ENCODE measurements around the gene UBL4A.
A peak's percentile ranks its signal among the peaks of the same experiment; 100 is the strongest.

The UBL4A gene

GRCh38 chrX:154466036-154466435 is 20.4 kb downstream of the UBL4A start:
- H3K9me3 Mint-ChIP-seq = no peaks in the 10 kb centered on the region
- H3K27ac Mint-ChIP-seq = no peak overlapping the region
- no peak overlapping the region for H3K4me3 Mint-ChIP-seq
- peaks cover 59% of the 10 kb centered on the region for H3K36me3 Mint-ChIP-seq (ENCODE audit: low read depth)
- peaks cover under 1% of the 10 kb centered on the region for H3K4me1 Mint-ChIP-seq (ENCODE audit: low read depth)
- no peaks in the 10 kb centered on the region for H3K27me3 Mint-ChIP-seq
- no peak for DNase-seq

- Mint-ChIP-seq H3K4me1 (ENCODE audit: low read depth) (peaks cover 1% of the 10 kb centered on the region), H3K36me3 (ENCODE audit: low read depth) (peaks cover 58% of the 10 kb centered on the region), H3K9me3 (no peaks in the 10 kb centered on the region), H3K4me3 (no peak overlapping the region), H3K27me3 (no peaks in the 10 kb centered on the region), H3K27ac (no peak overlapping the region)
- no peak for DNase-seq
Observed at GRCh38 chrX:154465601-154466000, 20.8 kb downstream of the UBL4A start.

- no peak overlapping the region for H3K4me3 Mint-ChIP-seq
- no peaks in the 10 kb centered on the region for H3K27me3 Mint-ChIP-seq
Observed at GRCh38 chrX:154464806-154465365, 21.5 kb downstream of the UBL4A start.

GRCh38 chrX:154463611-154464220 is 22.7 kb downstream of the UBL4A start:
- no peak for DNase-seq
- Mint-ChIP-seq H3K4me1 (ENCODE audit: low read depth) (peaks cover 12% of the 10 kb centered on the region), H3K27ac (no peak overlapping the region), H3K9me3 (no peaks in the 10 kb centered on the region), H3K27me3 (no peaks in the 10 kb centered on the region), H3K36me3 (ENCODE audit: low read depth) (peaks cover 47% of the 10 kb centered on the region), H3K4me3 (no peak overlapping the region)

More at GRCh38 chrX:154464806-154465365, 21.5 kb downstream of the UBL4A start:
- Mint-ChIP-seq H3K4me1 (ENCODE audit: low read depth) (peaks cover 5% of the 10 kb centered on the region), H3K36me3 (ENCODE audit: low read depth) (peaks cover 55% of the 10 kb centered on the region), H3K9me3 (no peaks in the 10 kb centered on the region), H3K27ac (no peak overlapping the region)
- DNase-seq = no peak

- Mint-ChIP-seq H3K9me3 (no peaks in the 10 kb centered on the region), H3K4me1 (ENCODE audit: low read depth) (peaks cover 13% of the 10 kb centered on the region), H3K36me3 (ENCODE audit: low read depth) (peaks cover 42% of the 10 kb centered on the region), H3K27ac (no peak overlapping the region), H3K4me3 (no peak overlapping the region), H3K27me3 (no peaks in the 10 kb centered on the region)
- DNase-seq = no peak
Observed at GRCh38 chrX:154462396-154462795, 24.0 kb downstream of the UBL4A start.

GRCh38 chrX:154460326-154460725 is 26.1 kb downstream of the UBL4A start:
- peaks cover 29% of the 10 kb centered on the region for H3K36me3 Mint-ChIP-seq (ENCODE audit: low read depth)
- peak overlapping the region; percentile 29 for H3K27ac Mint-ChIP-seq
- peak overlapping the region; percentile 82 for H3K4me3 Mint-ChIP-seq
- no peak for DNase-seq
- H3K4me1 Mint-ChIP-seq (ENCODE audit: low read depth) = peaks cover 16% of the 10 kb centered on the region
- H3K27me3 Mint-ChIP-seq = no peaks in the 10 kb centered on the region
- no peaks in the 10 kb centered on the region for H3K9me3 Mint-ChIP-seq

GRCh38 chrX:154459832-154460231 is 26.6 kb downstream of the UBL4A start:
- peaks cover 16% of the 10 kb centered on the region for H3K4me1 Mint-ChIP-seq (ENCODE audit: low read depth)
- peak overlapping the region; percentile 29 for H3K27ac Mint-ChIP-seq
- H3K4me3 Mint-ChIP-seq = peak overlapping the region; percentile 82
- no peak for DNase-seq
- no peaks in the 10 kb centered on the region for H3K9me3 Mint-ChIP-seq
- no peaks in the 10 kb centered on the region for H3K27me3 Mint-ChIP-seq
- peaks cover 25% of the 10 kb centered on the region for H3K36me3 Mint-ChIP-seq (ENCODE audit: low read depth)

GRCh38 chrX:154458954-154459778 is 27.2 kb downstream of the UBL4A start:
- Mint-ChIP-seq H3K27ac (peak overlapping the region; percentile 57), H3K9me3 (no peaks in the 10 kb centered on the region), H3K4me3 (peak overlapping the region; percentile 82), H3K4me1 (ENCODE audit: low read depth) (peaks cover 16% of the 10 kb centered on the region), H3K36me3 (ENCODE audit: low read depth) (peaks cover 24% of the 10 kb centered on the region), H3K27me3 (no peaks in the 10 kb centered on the region)
- no peak for DNase-seq

- H3K4me1 Mint-ChIP-seq (ENCODE audit: low read depth) = peaks cover 16% of the 10 kb centered on the region
- peak within 1 kb of the TSS; percentile 85 for H3K4me3 Mint-ChIP-seq
- peaks cover under 1% of the 10 kb centered on the region for H3K27me3 Mint-ChIP-seq
- no peaks in the 10 kb centered on the region for H3K9me3 Mint-ChIP-seq
- peak within 1 kb of the TSS; percentile 92 for H3K27ac Mint-ChIP-seq
- peaks cover 25% of the 10 kb centered on the region for H3K36me3 Mint-ChIP-seq (ENCODE audit: low read depth)
- peak; percentile 77 for DNase-seq
Observed at GRCh38 chrX:154458116-154458953, 28.1 kb downstream of the UBL4A start, which contains the start of gene PLXNA3. Gene PLXNA3, plus strand, starts transcription at chrX:154458281. Its CDS starts 1,903 bp downstream, at chrX:154460184.

GRCh38 chrX:154457491-154458115 is 28.8 kb downstream of the UBL4A start:
- H3K4me3 Mint-ChIP-seq = peak overlapping the region; percentile 85
- H3K36me3 Mint-ChIP-seq (ENCODE audit: low read depth) = peaks cover 27% of the 10 kb centered on the region
- H3K27me3 Mint-ChIP-seq = peaks cover 8% of the 10 kb centered on the region
- H3K27ac Mint-ChIP-seq = peak overlapping the region; percentile 92
- H3K9me3 Mint-ChIP-seq = no peaks in the 10 kb centered on the region
- DNase-seq = no peak
- H3K4me1 Mint-ChIP-seq (ENCODE audit: low read depth) = peaks cover 16% of the 10 kb centered on the region

GRCh38 chrX:154452823-154453222 is 33.6 kb downstream of the UBL4A start:
- H3K27me3 Mint-ChIP-seq = peaks cover 12% of the 10 kb centered on the region
- H3K27ac Mint-ChIP-seq = no peak overlapping the region
- H3K4me1 Mint-ChIP-seq (ENCODE audit: low read depth) = peaks cover 5% of the 10 kb centered on the region
- DNase-seq = no peak
- H3K36me3 Mint-ChIP-seq (ENCODE audit: low read depth) = peaks cover 38% of the 10 kb centered on the region
- H3K9me3 Mint-ChIP-seq = no peaks in the 10 kb centered on the region
- no peak overlapping the region for H3K4me3 Mint-ChIP-seq

GRCh38 chrX:154450312-154450711 is 36.1 kb downstream of the UBL4A start:
- no peak overlapping the region for H3K27ac Mint-ChIP-seq
- no peak overlapping the region for H3K4me3 Mint-ChIP-seq
- H3K9me3 Mint-ChIP-seq = no peaks in the 10 kb centered on the region
- H3K36me3 Mint-ChIP-seq (ENCODE audit: low read depth) = peaks cover 54% of the 10 kb centered on the region
- no peak for DNase-seq
- peaks cover 4% of the 10 kb centered on the region for H3K4me1 Mint-ChIP-seq (ENCODE audit: low read depth)
- peaks cover 12% of the 10 kb centered on the region for H3K27me3 Mint-ChIP-seq

GRCh38 chrX:154449618-154450017 is 36.8 kb downstream of the UBL4A start:
- peaks cover 12% of the 10 kb centered on the region for H3K27me3 Mint-ChIP-seq
- peaks cover 54% of the 10 kb centered on the region for H3K36me3 Mint-ChIP-seq (ENCODE audit: low read depth)
- no peak overlapping the region for H3K4me3 Mint-ChIP-seq
- DNase-seq = no peak
- peaks cover 4% of the 10 kb centered on the region for H3K4me1 Mint-ChIP-seq (ENCODE audit: low read depth)
- H3K27ac Mint-ChIP-seq = no peak overlapping the region
- H3K9me3 Mint-ChIP-seq = no peaks in the 10 kb centered on the region

- Mint-ChIP-seq H3K27ac (no peak overlapping the region), H3K4me3 (no peak overlapping the region), H3K9me3 (no peaks in the 10 kb centered on the region), H3K4me1 (ENCODE audit: low read depth) (peaks cover 6% of the 10 kb centered on the region), H3K27me3 (peaks cover 13% of the 10 kb centered on the region), H3K36me3 (ENCODE audit: low read depth) (peaks cover 54% of the 10 kb centered on the region)
- DNase-seq = no peak
Observed at GRCh38 chrX:154448484-154448883, 37.9 kb downstream of the UBL4A start.

Measured in activated T-cell treated with anti-CD3 and anti-CD28 coated beads, Interleukin-2, amount 50 U/mL, for 24 hours (primary cell).